HEK293T (cell line): Measurements from ENCODE around the gene PURB.

Experiments
- FOXM1 ChIP-seq: fragments of 450-650 bp; IDR thresholded peaks from 2 replicates; pipeline ENCODE4 v1.6.1; 2017; ENCODE audit warnings: mild to moderate bottlenecking, borderline replicate concordance
- HDGF ChIP-seq: fragments of 450-650 bp; IDR thresholded peaks from 2 replicates; pipeline ENCODE4 v1.6.1; 2017; ENCODE audit warnings: antibody characterized with exemption, borderline replicate concordance
- L3MBTL2 ChIP-seq: fragments of 450-650 bp; conservative IDR thresholded peaks from 2 replicates; pipeline ENCODE4 v1.6.1; 2016; ENCODE audit warnings: mild to moderate bottlenecking
- PKNOX1 ChIP-seq: fragments of 450-650 bp; IDR thresholded peaks from 2 replicates; pipeline ENCODE4 v1.6.1; 2016
- SP1 ChIP-seq: fragments of 450-650 bp; IDR thresholded peaks from 2 replicates; pipeline ENCODE4 v1.6.1; 2017

- TF ChIP-seq FOXM1, result no peak
- TF ChIP-seq SP1, result no peak
- TF ChIP-seq HDGF, result no peak
- TF ChIP-seq L3MBTL2, result no peak
- no peak for TF ChIP-seq PKNOX1
Measured at GRCh38 chr7:44887293-44887692, 2.0 kb upstream of the PURB start.
